Right renal pelvis (tissue), 4 donors: ENCODE results near the gene APBA2. TPM values are rescaled to one million over a fixed set of nuclear protein-coding genes. Genes with fewer than 3 reads are reported as not detected.

Experiments
- DNase-seq, 4 donors: peaks; one replicate each; pipeline ENCODE4 v3.0.0-alpha.2; 2013; ENCODE audit warnings: low read depth in 4 of 4, low spot score in 3 of 4, missing footprints in 1 of 4
- polyA plus RNA-seq, 4 donors: library from polyadenylated mRNA; unstranded; fragments of 120-200 nt; gene quantifications; one replicate each; pipeline ENCODE4 v1.2.1, GENCODE V29; 2013; ENCODE audit not compliant: insufficient read length in 4 of 4

APBA2 gene
- polyA plus RNA-seq, 4 donors: 11.4 to 15.2 (median 13.0) TPM

DNA sequence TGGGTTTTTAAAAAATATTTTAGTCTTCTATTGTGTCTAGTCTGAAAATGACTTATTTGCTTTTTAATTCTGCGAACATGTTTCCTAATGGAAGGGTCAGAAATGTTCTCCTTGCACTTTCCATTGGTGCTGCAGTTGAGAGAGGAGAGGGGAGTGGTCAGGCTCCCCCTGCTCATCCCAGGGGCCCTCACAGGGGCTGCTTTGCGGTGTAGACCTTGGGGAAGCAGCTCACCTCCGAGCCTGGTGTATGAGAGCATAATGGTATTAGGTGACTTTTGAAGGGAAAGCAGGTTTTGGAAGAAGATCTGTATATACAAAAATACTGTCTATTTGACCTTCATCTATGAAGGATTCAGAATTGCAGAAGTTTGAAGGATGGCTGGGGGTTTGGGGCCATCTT is 28.3 kb downstream of the APBA2 start:
- DNase-seq: no peak

DNA sequence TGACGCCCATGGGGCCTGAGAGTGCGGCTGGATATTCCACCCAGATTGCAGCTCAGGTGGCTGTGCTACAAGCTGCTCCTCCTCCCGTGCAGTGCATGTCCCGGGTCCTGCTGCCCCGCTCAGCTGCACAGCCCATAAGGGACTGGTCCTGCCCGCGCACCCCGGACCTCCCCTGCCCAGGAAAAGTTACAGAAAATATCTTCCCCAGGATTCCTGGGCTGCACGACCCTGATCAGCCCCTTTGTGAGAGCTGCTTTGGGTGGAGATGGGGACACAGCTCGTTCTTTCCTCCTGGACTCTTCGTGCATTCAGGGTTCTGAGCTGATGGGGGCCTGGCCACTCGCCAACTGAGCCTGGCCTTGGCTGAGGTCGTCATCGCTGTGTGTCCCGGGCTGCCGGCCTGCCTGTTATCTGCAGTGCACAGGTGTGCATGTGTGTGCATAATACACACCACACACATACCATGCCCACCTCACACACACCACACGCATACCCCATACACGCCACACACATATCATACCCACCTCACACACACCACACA is 28.8 kb downstream of the APBA2 start:
- DNase-seq: no peak

DNA sequence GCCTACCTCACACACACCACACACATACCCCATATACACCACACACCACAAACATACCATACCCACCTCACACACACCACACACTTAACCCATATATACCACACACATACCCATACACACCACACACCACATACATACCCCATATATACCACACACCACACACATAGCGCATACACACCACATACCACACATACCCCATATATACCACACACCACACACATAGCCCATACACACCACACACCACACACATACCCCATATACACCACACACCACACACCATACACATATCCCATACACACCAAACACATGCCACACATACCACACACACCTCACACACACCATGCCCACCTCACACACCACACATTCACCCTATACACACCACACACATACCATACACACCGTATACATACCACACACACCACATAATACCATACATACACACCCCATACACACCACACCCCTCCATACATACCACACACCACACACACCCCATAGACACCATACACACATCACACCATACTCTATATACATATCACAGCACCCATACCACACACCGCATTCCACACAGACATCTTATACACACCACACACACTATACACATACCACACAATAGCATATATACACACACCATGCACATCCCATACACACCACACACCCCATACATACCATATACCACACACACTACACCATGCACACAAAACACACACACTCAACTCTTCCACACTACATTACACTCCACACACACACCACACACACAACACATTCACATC is 29.5 kb downstream of the APBA2 start:
- DNase-seq: no peak

DNA sequence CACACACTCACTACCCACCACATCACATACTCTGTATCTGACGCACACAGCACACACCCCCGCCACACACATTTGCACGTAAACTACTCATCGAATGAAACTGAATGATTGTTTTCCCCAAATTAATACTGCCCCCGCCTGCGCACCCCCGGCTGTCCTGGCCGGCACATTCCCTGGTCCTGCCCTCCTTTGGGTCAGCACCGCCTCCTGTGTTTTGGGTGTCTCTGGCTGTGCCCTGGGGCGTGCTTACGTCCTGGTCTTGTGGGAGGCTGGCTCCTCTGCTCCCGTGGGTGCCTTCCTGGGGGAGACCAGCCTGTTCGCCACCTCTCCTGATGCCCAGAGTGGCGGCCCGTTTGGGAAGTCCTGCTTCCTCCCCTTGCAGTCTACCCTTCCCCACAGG is 30.2 kb downstream of the APBA2 start:
- DNase-seq: no peak

DNA sequence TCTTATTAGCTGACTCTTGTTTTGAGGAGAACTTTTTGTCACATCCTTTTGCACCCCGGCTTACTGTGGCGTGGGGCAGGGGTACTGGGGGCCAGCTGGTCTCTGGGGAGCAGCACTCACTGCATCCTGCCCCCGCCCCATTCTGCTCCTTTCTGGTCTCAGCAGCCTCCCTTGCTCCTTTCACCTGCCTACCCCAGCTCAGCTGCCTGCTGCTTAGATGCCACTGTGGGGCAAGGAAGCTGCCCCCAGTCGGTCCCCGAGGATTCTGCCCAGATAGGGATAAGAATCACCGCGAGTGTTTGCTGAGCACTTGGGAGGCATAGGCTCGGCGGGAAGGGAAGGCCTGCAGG is 32.0 kb downstream of the APBA2 start:
- DNase-seq: no peak

DNA sequence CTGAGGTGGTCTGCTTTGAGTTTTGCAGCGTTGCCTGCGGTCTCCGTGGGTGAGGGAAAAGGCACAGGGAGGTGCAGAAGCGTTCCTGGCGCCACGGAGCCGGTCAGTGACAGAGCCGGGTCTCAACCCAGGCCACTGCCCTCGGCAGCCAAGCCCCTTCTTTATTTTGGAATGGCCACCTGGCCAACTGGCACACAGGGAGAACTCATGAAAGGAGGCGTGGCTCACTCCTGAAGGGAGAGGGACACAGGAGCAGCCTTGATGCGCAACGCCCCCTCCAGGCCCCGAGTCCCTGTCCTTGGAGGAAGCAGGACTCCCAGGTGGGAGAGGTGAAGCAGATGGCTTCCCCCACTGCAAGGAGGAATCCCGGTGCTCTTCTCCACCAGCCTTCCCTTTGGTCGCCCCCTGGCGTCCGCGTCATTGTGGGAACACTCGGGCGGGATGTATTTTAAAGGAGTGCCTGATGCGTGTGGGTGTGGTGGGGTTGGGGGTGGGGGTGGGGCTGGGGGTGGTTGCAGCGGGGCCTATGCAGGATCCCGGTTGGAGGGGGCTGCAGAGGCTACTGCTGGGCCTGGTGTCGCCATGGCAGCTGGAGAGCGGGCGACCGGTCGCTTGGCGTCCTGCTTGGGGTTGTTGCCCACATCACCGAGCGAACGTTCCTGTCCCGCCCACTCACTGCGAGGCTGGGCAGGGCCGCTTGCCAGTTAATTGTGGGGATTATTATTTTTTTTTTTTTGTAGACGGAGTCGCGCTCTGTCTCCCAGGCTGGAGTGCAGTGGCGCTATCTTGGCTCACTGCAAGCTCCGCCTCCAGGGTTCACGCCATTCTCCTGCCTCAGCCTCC is 32.6 kb downstream of the APBA2 start:
- no peak for DNase-seq

DNA sequence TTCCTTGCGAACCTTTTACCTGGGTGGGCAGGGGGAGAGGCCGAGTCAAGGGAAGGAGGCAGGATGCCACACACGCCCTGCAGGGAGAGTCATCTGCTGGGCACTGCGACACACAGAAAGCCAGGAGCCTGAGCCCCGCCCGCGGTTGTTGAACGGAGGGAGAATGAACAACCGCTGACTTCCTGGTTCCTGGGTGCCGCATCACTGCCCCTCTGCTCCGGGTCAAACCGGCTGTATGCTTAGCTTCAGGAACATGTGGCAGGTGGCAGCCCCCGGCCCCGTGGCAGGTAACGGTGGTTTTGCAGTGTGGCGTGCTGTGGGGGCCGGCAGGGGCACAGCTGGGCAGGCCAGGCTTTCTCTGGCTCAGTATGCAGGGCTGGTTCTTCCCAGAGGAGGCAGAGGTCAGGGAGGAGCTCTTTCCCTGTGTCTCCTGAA is 33.4 kb downstream of the APBA2 start:
- DNase-seq: no peak

DNA sequence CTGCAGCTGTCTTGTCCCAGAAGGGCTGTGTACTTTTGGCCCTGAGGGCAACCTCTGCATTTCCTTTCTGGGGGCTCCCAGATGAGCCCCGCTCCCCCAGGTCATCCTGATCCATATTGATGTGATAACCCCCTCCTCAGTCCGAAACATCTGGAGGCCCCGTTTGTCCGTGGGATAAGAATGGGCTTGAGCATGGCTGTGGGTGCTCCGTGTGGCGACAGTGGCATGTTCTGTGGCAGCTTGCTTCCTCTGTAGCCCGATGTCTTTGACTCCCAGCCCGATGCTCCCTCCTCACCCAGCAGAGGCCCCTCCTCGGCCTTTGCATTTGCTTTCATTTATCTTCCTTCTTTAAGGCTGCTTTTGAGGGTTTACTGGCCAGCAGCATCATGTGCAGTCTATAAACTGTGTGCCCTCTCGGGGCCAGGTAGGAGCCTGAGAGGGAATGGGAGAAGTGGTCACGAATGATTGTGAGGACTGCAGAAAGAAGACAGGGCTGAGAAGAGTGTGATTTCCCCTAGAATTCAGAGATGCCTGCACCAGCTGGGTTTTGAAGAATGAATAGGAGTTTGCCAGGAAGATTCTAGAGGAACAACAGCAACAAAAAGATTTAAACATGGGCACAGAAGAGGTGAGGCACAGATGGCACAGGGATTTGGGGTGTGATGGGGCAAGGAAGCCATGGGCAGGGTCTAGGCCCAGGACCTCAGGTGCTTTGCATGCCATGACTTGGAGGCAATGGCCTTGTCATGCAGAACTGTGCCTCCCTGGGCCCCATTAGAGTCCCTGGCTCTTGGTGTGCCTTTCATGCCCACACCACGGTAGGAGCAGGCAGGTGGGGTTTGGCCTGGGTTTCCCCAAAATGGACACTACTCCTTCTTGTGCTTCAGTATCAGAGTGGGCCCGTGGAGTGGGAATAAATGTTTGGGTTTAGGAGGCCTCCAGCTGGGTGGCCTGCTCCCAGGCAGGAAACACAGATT is 34.2 kb downstream of the APBA2 start:
- DNase-seq: no peak

DNA sequence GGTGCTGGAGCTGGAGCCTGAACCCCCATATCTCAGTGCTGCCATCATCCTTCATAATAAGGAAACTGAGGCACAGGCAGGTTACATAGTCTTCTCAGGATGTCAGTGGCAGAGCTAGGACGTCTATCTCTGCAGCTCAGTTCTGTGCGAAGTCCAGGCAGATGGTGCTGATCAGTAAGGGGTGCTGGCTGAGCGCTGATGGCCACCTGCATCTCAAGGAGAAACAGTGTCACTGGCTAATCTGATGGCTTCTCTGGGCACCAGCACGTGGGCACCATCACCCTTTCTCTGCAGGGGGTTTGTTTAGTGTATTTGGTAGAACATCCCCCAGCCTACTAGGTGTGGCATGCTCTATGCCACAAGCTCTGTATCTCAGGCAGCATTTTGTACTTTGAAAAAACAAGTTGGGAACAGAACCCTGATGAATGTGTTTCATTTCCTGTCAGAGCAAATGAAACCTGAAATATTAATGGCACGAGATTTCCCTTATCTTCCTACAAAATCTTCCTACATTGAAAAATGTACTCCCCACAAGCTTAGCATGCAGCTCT is 35.1 kb downstream of the APBA2 start:
- DNase-seq: no peak

DNA sequence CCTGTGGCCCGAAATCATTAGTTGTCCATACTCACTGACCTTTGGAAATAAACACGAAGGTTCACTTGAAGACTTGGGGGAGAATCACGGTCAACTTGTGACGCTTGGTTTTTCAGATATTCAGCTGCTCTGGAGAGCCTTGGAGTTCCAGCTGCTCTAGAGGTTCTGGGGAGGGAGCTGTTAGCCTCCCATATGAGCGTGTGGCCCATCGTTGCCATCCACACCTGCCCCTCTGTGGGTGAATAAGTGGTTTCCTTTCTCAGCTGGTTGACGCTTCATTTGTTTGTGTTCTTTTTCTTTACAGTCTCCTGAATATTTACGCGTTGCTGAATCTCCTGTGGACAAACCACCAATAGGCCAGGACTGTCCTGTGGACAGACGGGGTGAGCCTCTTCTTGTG is 35.6 kb downstream of the APBA2 start:
- no peak for DNase-seq

DNA sequence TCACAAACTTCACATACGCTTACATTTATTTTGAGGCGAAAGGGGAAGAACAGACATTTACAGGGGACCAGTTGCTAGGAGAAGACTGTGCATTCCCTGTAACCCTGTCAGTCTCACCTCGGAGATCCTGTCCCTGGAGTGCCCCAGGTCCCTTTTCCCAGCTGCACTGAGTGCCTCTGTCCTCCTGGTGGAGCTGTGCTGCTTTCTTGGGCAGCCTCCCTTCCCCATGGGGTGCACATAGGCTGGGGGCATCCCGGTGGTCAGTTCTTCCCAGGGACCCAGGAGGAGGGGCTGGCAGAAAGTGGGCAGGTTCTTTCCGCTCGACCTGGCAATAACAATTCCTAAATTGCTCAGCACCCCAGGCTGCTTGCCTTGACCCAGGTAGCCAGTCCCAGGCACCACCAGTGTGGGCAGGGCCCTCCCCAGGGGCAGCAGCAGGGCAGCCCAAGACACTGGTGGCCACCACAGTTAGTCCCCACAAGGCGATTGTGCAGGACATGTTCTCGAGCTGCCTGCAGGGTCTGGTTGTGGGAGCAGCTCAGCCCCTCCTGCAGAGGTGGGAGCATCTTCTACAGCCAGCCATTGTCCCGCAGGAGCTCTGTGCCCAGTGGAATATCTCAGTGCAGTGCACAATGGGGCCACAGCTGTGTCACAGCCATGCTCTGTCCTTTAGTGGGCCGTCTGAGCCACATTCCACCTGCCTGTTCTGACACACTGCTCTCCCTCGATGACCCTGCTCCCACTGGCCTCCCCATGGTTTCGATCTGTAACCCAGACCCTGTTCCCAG is 36.3 kb downstream of the APBA2 start:
- no peak for DNase-seq

DNA sequence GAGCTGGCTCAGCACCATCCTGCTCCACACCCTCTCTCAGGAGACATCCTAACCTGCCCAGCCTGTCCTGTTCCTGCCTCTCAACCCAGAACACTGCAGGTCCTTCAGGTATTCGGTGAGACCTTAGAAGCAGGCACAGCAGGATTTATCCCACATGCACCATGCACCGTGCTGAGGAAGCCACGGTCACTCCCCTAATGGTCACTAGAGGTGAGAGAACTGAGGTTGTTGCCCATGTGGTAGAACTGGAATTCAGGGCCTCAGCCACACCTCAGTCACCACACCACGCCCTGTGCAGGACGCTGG is 36.9 kb downstream of the APBA2 start:
- DNase-seq: no peak

DNA sequence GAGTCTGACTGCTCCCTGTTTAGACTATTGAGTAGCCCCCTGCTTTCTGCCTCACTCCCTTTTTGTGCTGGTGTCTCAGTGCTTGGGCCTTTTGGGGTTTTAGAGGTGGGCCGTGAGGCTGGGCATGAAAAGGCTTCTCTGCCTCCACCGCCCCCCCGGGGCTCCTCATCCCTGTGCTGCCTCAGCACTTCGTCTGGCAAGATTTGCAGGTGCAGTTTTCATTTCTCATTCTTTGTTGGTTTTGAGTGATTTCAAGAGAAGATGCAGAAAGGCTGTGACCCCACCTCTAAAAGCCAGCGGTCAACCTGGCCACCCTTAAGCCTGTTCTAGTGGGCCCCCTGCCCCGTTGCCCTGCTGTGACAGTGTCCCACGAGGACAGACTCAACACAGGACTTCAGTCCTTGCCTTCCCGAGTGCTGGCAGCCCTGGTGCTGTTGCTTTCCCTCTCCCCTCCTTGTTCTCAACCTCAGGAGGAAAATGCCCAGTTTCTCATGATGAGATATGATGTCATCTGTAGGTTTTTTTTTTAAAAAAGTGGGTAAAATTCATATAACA is 38.0 kb downstream of the APBA2 start:
- no peak for DNase-seq

DNA sequence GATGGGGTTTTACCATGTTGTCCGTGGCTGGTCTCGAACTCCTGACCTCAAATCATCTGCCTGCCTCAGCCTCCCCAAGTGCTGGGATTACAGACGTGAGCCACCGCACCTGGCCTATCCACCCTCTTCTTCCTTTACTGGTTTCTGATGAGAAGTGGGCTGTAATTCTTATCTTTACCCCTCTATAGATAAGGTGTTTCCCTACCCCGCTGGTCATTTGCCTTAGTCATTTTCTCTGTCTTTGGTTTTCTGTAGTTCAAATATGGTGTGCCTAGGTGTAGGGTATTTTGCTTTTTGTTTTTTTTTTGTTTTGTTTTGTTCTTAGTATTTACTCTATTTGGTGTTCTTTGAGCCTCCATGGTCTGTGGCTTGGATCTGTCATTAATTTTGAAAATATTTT is 41.3 kb downstream of the APBA2 start:
- DNase-seq: no peak

DNA sequence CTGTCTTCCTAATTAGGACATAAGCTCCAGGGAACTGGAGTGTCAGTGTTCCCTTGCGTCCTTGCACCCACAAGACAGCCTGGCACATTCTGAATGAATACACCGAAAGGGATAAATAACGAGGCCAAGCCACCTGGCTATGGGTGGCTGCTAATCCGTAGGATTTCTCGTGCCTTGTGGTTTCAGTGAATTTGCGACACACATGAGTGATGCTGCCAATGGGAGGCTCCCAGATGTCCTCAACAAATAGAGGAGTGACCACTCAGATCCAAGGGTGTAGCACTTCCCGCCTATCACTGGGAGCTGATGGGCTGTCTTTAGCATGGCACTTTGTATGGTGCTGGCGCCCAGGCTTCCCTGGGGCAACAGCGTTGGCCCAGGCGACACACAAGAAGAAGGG is 43.4 kb downstream of the APBA2 start:
- DNase-seq: no peak

DNA sequence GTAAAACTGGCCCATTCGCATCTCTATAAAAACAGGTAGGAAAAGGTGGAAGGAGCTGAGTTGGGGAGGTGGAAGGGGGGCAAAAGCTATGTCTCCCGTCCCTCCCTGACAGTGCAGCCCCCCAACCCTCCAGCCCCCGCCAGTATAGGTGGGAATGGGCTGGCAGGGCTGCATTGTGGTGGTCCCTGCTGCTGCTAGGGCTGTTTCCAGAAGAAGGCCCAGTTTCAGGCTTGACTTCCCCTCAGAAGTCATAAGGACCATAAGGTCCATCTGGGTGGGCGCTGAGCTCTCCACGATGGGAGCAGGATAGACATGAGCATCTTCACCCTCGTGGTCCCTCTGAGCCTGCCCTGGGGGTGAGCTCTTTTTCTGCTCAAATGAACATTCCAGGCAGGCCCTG is 44.2 kb downstream of the APBA2 start:
- DNase-seq: no peak

DNA sequence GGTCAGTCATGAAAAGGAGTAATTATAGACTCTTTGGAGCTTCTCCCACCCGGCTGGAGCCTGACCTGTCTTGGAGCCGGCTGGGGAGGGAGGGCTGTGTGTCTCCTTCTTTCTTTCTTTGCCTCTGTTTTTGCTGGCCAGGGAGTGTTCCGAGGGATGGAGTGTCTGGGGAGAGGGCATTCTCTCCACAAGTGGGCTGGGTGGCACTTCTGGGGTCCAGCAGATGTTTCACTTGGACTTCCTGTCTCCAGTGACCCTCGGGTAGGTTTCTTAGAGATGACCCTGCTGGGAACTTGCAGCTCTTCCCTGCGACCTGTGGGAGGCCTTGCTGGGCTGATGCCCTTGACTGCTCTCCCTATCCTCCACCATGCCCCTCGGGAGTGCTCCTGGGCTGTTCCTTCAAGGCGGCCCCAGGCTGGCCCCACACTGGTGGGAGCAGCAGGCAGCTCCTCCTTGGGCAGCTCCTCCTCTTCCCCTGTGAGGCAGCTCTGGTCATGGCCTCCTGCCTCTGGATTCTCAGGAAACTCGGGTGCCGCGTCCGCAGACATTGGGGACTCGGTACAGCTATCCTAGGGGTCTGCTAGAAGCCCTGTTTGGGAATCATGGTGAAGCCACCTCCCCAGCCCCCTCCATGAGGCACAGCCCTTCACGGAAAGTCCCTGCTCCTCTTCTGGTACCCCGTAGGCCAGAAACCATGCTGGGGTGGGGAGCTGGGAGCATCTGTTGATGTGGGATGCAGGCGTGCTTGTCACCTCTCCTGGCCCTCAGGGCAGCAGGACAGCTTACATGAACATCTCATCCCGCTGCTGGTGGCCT is 44.9 kb downstream of the APBA2 start:
- no peak for DNase-seq

DNA sequence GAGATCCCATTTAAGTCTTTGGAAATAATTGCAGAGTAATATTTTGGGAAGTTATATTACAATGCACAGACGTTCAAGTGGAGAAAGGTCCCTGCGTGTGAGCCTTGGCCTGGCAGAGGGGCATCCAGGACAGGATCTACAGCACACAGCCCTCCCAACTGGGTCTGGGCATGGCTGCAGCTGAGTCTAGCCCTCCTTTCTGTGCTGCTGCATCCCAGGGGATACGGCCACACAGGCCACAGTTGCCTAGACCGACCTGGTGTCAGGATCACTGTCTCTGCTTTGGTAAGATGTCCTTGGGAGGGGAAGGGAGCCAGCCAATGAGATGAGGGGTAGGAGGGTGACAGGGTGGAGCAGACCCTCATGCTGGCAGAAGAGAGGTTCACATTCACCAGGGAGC is 46.1 kb downstream of the APBA2 start:
- no peak for DNase-seq

DNA sequence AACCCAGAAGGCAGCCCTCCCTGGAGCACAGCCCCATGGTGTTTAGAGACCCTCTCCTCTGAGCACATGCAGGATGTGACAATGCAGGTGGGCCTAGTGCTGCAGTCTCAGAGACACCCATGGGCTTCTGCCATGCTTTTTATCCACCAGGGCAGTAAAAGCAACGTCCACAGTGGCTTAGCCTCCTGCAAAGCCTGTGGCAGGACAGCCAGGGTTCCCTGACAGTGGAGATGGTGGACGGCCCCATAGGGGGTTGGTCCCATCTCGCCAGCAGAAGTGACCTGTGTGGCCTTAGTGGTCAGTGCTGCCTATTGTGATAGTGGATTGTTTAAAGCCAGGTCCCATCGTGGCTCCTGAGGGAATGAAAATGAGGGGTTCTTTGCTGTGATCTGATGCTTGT is 46.6 kb downstream of the APBA2 start:
- DNase-seq: no peak
